Stimulated activated naive CD8-positive, alpha-beta T cell treated with anti-CD3 and anti-CD28 coated beads, Interleukin-15, amount 100 ng/mL, for 72 hours (primary cell): ENCODE results near the gene DNMT1.
"Not testable (repeated sequence)": the region's sequence is repeated elsewhere in the genome, so short reads cannot be mapped to it uniquely, and the experiment has no call there.

Source experiments
- ATAC-seq: fragments of 150-1000 bp; cut with Tn5 transposase; 2 replicates; pipeline ENCODE4 v1.10.0; 2021; ENCODE audit warnings: mild to moderate bottlenecking, moderate library complexity
- DNase-seq, 2 donors: peaks; one replicate each; pipeline ENCODE4 v3.0.0; 2021 to 2022
- H3K27ac Mint-ChIP-seq, 2 donors: one replicate each; pipeline ENCODE4 v1.8.0; 2022; ENCODE audit warnings: mild to moderate bottlenecking in 2 of 2, mixed read lengths in 2 of 2, moderate library complexity in 2 of 2
- H3K27me3 Mint-ChIP-seq: one replicate; pipeline ENCODE4 v1.8.0; 2022; ENCODE audit warnings: mixed read lengths
- H3K4me1 Mint-ChIP-seq: one replicate; pipeline ENCODE4 v1.8.0; 2022; ENCODE audit warnings: mild to moderate bottlenecking, mixed read lengths
- H3K4me3 Mint-ChIP-seq, 2 donors: one replicate each; pipeline ENCODE4 v1.8.0; 2022; ENCODE audit warnings: mild to moderate bottlenecking in 2 of 2, mixed read lengths in 2 of 2, moderate library complexity in 1 of 2
- H3K9me3 Mint-ChIP-seq, 2 donors: one replicate each; pipeline ENCODE4 v1.8.0; 2022; ENCODE audit warnings: mixed read lengths in 2 of 2

The DNMT1 gene

GRCh38 chr19:10194500-10195198, at the start of gene DNMT1:
Gene DNMT1 (minus strand): TSS chr19:10194953. CDS start chr19:10194899, 54 bp downstream.
- no peaks in the 10 kb centered on the region for H3K9me3 Mint-ChIP-seq
- peak; percentile 96 for ATAC-seq

GRCh38 chr19:10243606-10244005, 48.9 kb upstream of the DNMT1 start:
- Mint-ChIP-seq H3K4me1 (peaks cover 9% of the 10 kb centered on the region), H3K9me3 (no peaks in the 10 kb centered on the region), H3K4me3 (no peak overlapping the region), H3K27ac (no peak overlapping the region), H3K27me3 (no peaks in the 10 kb centered on the region)
- DNase-seq = no peak
- no peak for ATAC-seq

More at GRCh38 chr19:10194500-10195198, at the start of gene DNMT1:
- Mint-ChIP-seq H3K4me3 (peak within 1 kb of the TSS; percentile 91 to 95), H3K4me1 (peaks cover 53% of the 10 kb centered on the region), H3K27me3 (no peaks in the 10 kb centered on the region), H3K27ac (peak within 1 kb of the TSS; percentile 98 to 99)
- DNase-seq = peak; percentile 99

GRCh38 chr19:10241826-10242449, 47.2 kb upstream of the DNMT1 start:
- H3K4me1 Mint-ChIP-seq = peaks cover 17% of the 10 kb centered on the region
- not testable (repeated sequence) for ATAC-seq, H3K9me3 Mint-ChIP-seq, H3K4me3 Mint-ChIP-seq, H3K27ac Mint-ChIP-seq, DNase-seq, H3K27me3 Mint-ChIP-seq

GRCh38 chr19:10238172-10238783, 43.5 kb upstream of the DNMT1 start:
- Mint-ChIP-seq H3K4me3 (peak overlapping the region in 1 of 2 donors; percentile 51), H3K27ac (no peak overlapping the region), H3K9me3 (no peaks in the 10 kb centered on the region), H3K4me1 (peaks cover 33% of the 10 kb centered on the region), H3K27me3 (no peaks in the 10 kb centered on the region)
- ATAC-seq = no peak
- no peak for DNase-seq

GRCh38 chr19:10237702-10238101, 42.9 kb upstream of the DNMT1 start:
- no peaks in the 10 kb centered on the region for H3K27me3 Mint-ChIP-seq
- peak overlapping the region in 1 of 2 donors; percentile 51 for H3K4me3 Mint-ChIP-seq
- DNase-seq (no peak), ATAC-seq (no peak)
- no peaks in the 10 kb centered on the region for H3K9me3 Mint-ChIP-seq
- H3K4me1 Mint-ChIP-seq = peaks cover 33% of the 10 kb centered on the region
- H3K27ac Mint-ChIP-seq = no peak overlapping the region

GRCh38 chr19:10235409-10235808, 40.7 kb upstream of the DNMT1 start:
- not testable (repeated sequence) for DNase-seq, ATAC-seq, H3K27ac Mint-ChIP-seq, H3K27me3 Mint-ChIP-seq, H3K9me3 Mint-ChIP-seq
- Mint-ChIP-seq H3K4me3 (peak overlapping the region; percentile 91), H3K4me1 (peaks cover 45% of the 10 kb centered on the region)

GRCh38 chr19:10235003-10235402, 40.2 kb upstream of the DNMT1 start:
- no peak for ATAC-seq
- Mint-ChIP-seq H3K4me3 (no peak overlapping the region), H3K27ac (no peak overlapping the region), H3K27me3 (no peaks in the 10 kb centered on the region), H3K4me1 (peaks cover 49% of the 10 kb centered on the region), H3K9me3 (no peaks in the 10 kb centered on the region)
- DNase-seq = no peak

- H3K9me3 Mint-ChIP-seq = no peaks in the 10 kb centered on the region
- H3K4me1 Mint-ChIP-seq = peaks cover 54% of the 10 kb centered on the region
Observed at GRCh38 chr19:10233946-10234345, 39.2 kb upstream of the DNMT1 start.

GRCh38 chr19:10231612-10232228, 37.0 kb upstream of the DNMT1 start:
- Mint-ChIP-seq H3K4me1 (peaks cover 50% of the 10 kb centered on the region), H3K27me3 (no peaks in the 10 kb centered on the region), H3K9me3 (no peaks in the 10 kb centered on the region), H3K27ac (peak overlapping the region; percentile 52 to 91), H3K4me3 (peak overlapping the region; percentile 86 to 95)
- ATAC-seq (no peak), DNase-seq (no peak)

More at GRCh38 chr19:10233946-10234345, 39.2 kb upstream of the DNMT1 start:
- no peak for ATAC-seq
- Mint-ChIP-seq H3K27me3 (no peaks in the 10 kb centered on the region), H3K27ac (no peak overlapping the region), H3K4me3 (no peak overlapping the region)
- DNase-seq = no peak

GRCh38 chr19:10230861-10231611, 36.3 kb upstream of the DNMT1 start, which contains the start of gene S1PR2:
Gene S1PR2 (minus strand): TSS chr19:10231331. CDS start chr19:10224905, 6,426 bp downstream.
- DNase-seq (peak; percentile 69 to 73), ATAC-seq (peak; percentile 74)
- peak within 1 kb of the TSS; percentile 86 to 95 for H3K4me3 Mint-ChIP-seq
- H3K9me3 Mint-ChIP-seq = no peaks in the 10 kb centered on the region
- peak within 1 kb of the TSS; percentile 65 to 91 for H3K27ac Mint-ChIP-seq
- no peaks in the 10 kb centered on the region for H3K27me3 Mint-ChIP-seq
- H3K4me1 Mint-ChIP-seq = peaks cover 51% of the 10 kb centered on the region

- peaks cover 49% of the 10 kb centered on the region for H3K4me1 Mint-ChIP-seq
- peak overlapping the region; percentile 86 to 95 for H3K4me3 Mint-ChIP-seq
- peak; percentile 57 for ATAC-seq
- DNase-seq = peak in 1 of 2 donors; percentile 46
- H3K9me3 Mint-ChIP-seq = no peaks in the 10 kb centered on the region
- no peaks in the 10 kb centered on the region for H3K27me3 Mint-ChIP-seq
- H3K27ac Mint-ChIP-seq = peak overlapping the region; percentile 65 to 83
Observed at GRCh38 chr19:10230173-10230860, 35.6 kb upstream of the DNMT1 start.

GRCh38 chr19:10228920-10229319, 34.2 kb upstream of the DNMT1 start:
- Mint-ChIP-seq H3K27ac (peak overlapping the region in 1 of 2 donors; percentile 57), H3K27me3 (no peaks in the 10 kb centered on the region), H3K4me1 (peaks cover 44% of the 10 kb centered on the region), H3K9me3 (no peaks in the 10 kb centered on the region), H3K4me3 (no peak overlapping the region)
- no peak for ATAC-seq
- DNase-seq = peak in 1 of 2 donors; percentile 29

- Mint-ChIP-seq H3K4me3 (no peak overlapping the region), H3K27me3 (no peaks in the 10 kb centered on the region), H3K9me3 (no peaks in the 10 kb centered on the region), H3K4me1 (peaks cover 44% of the 10 kb centered on the region), H3K27ac (no peak overlapping the region)
- ATAC-seq (no peak), DNase-seq (no peak)
Observed at GRCh38 chr19:10228393-10228792, 33.6 kb upstream of the DNMT1 start.
